ENCODE data around the gene SLC12A7. TPM values are rescaled to one million over a fixed set of nuclear protein-coding genes. Genes with fewer than 3 reads are reported as not detected.

Gene SLC12A7
- total RNA-seq, 2 donors from 2014 or later: 58.9 to 61.6 TPM

DNA sequence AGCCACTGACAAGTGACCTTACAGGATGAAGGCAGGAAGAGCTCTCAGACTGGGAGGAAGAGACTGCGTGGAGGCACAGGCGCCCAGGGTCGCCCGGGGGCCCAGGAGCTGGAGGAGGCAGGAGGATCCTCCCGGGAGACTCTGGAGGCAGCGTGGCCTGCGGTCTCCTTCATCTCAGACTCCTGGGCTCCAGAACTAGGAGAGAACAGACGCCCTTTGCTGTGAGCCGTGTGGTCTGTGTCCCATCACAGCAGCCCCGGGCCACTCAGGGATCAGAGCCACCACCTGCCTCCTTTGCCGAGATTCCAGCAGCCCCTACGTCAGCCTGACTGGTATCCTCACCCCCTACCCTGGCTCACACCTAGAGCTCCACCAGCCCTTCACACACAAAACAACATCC, 45.2 kb downstream of the SLC12A7 start:
- no peak overlapping the region for H3K27ac ChIP-seq (ENCODE audit: low read depth, low read length)
- H3K36me3 Mint-ChIP-seq (ENCODE audit: low read depth): peaks cover 19% of the 10 kb centered on the region
- WGBS, 2 experiments (ENCODE audit: insufficient coverage in 1 of 2, insufficient read length in 1 of 2): 90 to 94% methylated on average over 6 to 12 of the region's 12 CpGs
- no peak overlapping the region for H3K4me3 Mint-ChIP-seq
- H3K9me3 ChIP-seq (ENCODE audit: control insufficient read depth, low read length): no peaks in the 10 kb centered on the region
- no peak overlapping the region for H3K27ac Mint-ChIP-seq
- no peaks in the 10 kb centered on the region for H3K4me1 Mint-ChIP-seq
- H3K9ac ChIP-seq (ENCODE audit: extremely low read depth, low read length, poor library complexity, severe bottlenecking): no peak overlapping the region
- TF ChIP-seq, protein P1, sequence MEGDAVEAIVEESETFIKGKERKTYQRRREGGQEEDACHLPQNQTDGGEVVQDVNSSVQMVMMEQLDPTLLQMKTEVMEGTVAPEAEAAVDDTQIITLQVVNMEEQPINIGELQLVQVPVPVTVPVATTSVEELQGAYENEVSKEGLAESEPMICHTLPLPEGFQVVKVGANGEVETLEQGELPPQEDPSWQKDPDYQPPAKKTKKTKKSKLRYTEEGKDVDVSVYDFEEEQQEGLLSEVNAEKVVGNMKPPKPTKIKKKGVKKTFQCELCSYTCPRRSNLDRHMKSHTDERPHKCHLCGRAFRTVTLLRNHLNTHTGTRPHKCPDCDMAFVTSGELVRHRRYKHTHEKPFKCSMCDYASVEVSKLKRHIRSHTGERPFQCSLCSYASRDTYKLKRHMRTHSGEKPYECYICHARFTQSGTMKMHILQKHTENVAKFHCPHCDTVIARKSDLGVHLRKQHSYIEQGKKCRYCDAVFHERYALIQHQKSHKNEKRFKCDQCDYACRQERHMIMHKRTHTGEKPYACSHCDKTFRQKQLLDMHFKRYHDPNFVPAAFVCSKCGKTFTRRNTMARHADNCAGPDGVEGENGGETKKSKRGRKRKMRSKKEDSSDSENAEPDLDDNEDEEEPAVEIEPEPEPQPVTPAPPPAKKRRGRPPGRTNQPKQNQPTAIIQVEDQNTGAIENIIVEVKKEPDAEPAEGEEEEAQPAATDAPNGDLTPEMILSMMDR (conservative IDR thresholded peaks at IDR 0.05): no peak
- no peak overlapping the region for H3K4me3 ChIP-seq (ENCODE audit: low read length)
- no peaks in the 10 kb centered on the region for H3K9me3 Mint-ChIP-seq
- H3K27me3 Mint-ChIP-seq (ENCODE audit: insufficient read depth): no peaks in the 10 kb centered on the region
- no peaks in the 10 kb centered on the region for H3K36me3 ChIP-seq (ENCODE audit: control insufficient read depth, insufficient read depth, low read length)
- no peak for DNase-seq
- H3K4me1 ChIP-seq (ENCODE audit: control insufficient read depth, insufficient read depth, low read length): no peaks in the 10 kb centered on the region
- H3K27me3 ChIP-seq (ENCODE audit: control insufficient read depth, insufficient read depth, low read length, poor library complexity, severe bottlenecking): no peaks in the 10 kb centered on the region

DNA sequence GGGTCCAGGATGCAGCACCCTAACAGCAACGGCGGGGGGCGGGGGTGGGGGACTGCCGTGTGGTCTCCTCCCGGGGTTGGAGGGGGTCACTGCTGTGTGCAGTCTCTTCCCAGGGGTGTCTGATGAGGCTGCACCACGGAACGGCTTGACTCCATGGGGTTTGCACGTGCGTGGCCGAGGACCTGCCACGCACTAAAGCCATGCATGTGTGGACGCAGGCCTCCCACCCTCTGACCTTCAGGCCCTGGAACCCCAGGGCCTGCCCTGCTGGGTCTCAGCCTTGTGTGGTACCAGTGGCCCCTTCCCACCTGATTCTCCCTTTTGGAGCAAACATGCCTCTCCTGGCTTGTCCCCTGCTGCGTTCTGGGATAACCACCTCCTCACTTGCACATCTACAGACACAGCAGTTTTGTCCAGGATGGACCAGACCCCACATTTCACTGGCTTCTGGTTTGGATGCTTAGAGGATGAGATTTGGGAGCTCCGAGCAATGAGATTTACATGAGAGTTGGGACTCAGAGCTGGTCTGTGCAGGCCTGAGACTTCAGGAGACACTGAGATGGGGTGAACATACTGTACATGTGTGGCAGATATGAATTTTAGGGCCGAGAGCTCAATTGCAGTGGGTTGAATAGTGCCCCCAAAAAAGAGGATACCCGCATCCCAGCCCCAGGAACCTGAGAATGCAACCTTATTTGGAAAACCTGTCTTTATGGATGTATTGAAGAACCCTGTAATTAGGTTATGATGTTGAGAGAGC, 45.8 kb downstream of the SLC12A7 start:
- no peak overlapping the region for H3K27ac ChIP-seq (ENCODE audit: low read depth, low read length)
- Mint-ChIP-seq H3K27me3 (ENCODE audit: insufficient read depth) (no peaks in the 10 kb centered on the region), H3K36me3 (ENCODE audit: low read depth) (peaks cover 19% of the 10 kb centered on the region), H3K27ac (no peak overlapping the region), H3K9me3 (no peaks in the 10 kb centered on the region), H3K4me3 (no peak overlapping the region), H3K4me1 (no peaks in the 10 kb centered on the region)
- 97% methylated on average over 16 of the region's 16 CpGs for WGBS, 2 experiments (ENCODE audit: insufficient coverage in 1 of 2, insufficient read length in 1 of 2)
- TF ChIP-seq, protein P1 (conservative IDR thresholded peaks at IDR 0.05): no peak
- no peaks in the 10 kb centered on the region for H3K4me1 ChIP-seq (ENCODE audit: control insufficient read depth, insufficient read depth, low read length)
- H3K4me3 ChIP-seq (ENCODE audit: low read length): no peak overlapping the region
- H3K9ac ChIP-seq (ENCODE audit: extremely low read depth, low read length, poor library complexity, severe bottlenecking): no peak overlapping the region
- H3K9me3 ChIP-seq (ENCODE audit: control insufficient read depth, low read length): no peaks in the 10 kb centered on the region
- H3K36me3 ChIP-seq (ENCODE audit: control insufficient read depth, insufficient read depth, low read length): no peaks in the 10 kb centered on the region
- no peak for DNase-seq
- H3K27me3 ChIP-seq (ENCODE audit: control insufficient read depth, insufficient read depth, low read length, poor library complexity, severe bottlenecking): no peaks in the 10 kb centered on the region

DNA sequence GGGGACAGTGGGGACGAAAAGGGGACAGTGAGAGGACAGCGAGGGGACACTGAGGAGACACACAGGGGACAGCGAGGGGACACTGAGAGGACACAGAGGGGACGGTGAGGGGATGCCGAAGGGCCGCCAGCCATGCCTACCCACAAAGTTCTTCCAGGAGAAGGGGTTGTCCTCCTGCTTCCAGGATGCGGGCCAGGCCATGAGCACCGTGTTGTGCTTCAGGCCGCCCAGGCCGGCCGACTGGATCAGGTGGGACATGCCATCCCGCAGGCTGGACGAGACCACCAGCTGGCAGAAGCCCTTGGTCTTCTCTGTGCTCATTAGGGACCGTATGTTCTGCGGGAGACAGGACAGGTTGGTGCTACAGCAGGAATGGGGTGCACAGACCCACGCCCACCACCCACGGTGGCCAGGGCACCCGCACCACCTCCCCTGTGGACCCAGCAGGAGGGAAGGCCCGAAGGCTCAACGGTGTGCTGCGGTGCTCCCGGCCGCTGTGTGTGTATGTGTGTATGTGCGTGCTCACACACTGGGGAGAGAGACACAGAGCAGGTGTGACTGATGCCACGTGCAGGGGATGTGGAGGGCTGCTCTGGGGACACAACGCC, 46.6 kb downstream of the SLC12A7 start:
- H3K27me3 Mint-ChIP-seq (ENCODE audit: insufficient read depth): no peaks in the 10 kb centered on the region
- TF ChIP-seq, protein P1 (conservative IDR thresholded peaks at IDR 0.05): no peak
- no peaks in the 10 kb centered on the region for H3K9me3 Mint-ChIP-seq
- H3K27ac Mint-ChIP-seq: no peak overlapping the region
- no peak for DNase-seq
- no peak overlapping the region for H3K9ac ChIP-seq (ENCODE audit: extremely low read depth, low read length, poor library complexity, severe bottlenecking)
- H3K9me3 ChIP-seq (ENCODE audit: control insufficient read depth, low read length): no peaks in the 10 kb centered on the region
- H3K4me3 ChIP-seq (ENCODE audit: low read length): no peak overlapping the region
- no peak overlapping the region for H3K27ac ChIP-seq (ENCODE audit: low read depth, low read length)
- no peak overlapping the region for H3K4me3 Mint-ChIP-seq
- 89 to 92% methylated on average over 17 to 26 of the region's 26 CpGs for WGBS, 2 experiments (ENCODE audit: insufficient coverage in 1 of 2, insufficient read length in 1 of 2)
- no peaks in the 10 kb centered on the region for H3K27me3 ChIP-seq (ENCODE audit: control insufficient read depth, insufficient read depth, low read length, poor library complexity, severe bottlenecking)
- H3K36me3 Mint-ChIP-seq (ENCODE audit: low read depth): peaks cover 19% of the 10 kb centered on the region
- H3K36me3 ChIP-seq (ENCODE audit: control insufficient read depth, insufficient read depth, low read length): peaks cover 3% of the 10 kb centered on the region
- no peaks in the 10 kb centered on the region for H3K4me1 Mint-ChIP-seq
- no peaks in the 10 kb centered on the region for H3K4me1 ChIP-seq (ENCODE audit: control insufficient read depth, insufficient read depth, low read length)

Data from endodermal cell (in vitro differentiated cells).